Measurements from ENCODE around the gene SHMT2. TPM values are rescaled to one million over a fixed set of nuclear protein-coding genes. Genes with fewer than 3 reads are reported as not detected.

SHMT2 gene
- total RNA-seq, 1 donor from 2014 or later, result 78.7 TPM

DNA sequence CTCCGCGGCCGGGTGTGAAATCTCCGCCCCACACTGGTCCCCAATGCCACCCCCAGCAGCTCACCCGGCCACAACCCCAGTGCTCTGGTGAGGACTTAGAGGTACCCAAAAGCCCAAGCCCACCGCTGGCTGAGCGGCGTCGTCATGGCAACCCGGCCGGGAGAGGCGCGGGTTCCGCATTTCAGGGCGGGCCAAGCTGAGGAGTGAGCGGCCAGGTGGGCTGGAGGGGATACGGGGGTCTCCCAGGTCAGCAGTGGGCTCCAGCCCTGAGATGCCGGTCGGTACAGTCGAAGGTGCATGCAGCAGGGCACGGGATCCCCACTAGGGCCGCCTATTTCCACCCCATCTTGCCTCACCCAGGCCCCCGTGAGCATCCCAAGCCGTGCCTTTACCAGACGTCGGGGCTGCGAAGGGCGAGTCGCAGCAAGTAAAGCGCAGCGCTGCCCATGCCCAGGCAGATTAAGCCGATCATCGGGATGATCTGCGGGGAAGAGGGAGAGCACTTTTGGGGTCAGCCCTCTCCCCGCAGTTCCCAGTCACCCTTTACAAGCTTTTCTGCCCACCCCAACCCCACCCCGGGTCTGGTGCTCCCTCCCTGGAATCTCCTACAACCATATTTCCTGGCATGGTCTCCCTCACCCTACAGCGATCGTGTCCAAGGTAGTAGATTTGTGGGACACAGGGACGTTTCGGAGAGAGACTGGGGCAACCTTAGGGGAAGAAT is 6.9 kb downstream of the SHMT2 start:
- no peak for DNase-seq (ENCODE audit: low spot score in 2 of 2, unreplicated experiment in 2 of 2)
- Mint-ChIP-seq H3K4me3 (no peak overlapping the region), H3K36me3 (peaks cover 26% of the 10 kb centered on the region), H3K9me3 (no peaks in the 10 kb centered on the region), H3K27ac (no peak overlapping the region), H3K27me3 (ENCODE audit: low read depth) (peaks cover 70% of the 10 kb centered on the region), H3K4me1 (peaks cover 31% of the 10 kb centered on the region)
- TF ChIP-seq, protein P1, sequence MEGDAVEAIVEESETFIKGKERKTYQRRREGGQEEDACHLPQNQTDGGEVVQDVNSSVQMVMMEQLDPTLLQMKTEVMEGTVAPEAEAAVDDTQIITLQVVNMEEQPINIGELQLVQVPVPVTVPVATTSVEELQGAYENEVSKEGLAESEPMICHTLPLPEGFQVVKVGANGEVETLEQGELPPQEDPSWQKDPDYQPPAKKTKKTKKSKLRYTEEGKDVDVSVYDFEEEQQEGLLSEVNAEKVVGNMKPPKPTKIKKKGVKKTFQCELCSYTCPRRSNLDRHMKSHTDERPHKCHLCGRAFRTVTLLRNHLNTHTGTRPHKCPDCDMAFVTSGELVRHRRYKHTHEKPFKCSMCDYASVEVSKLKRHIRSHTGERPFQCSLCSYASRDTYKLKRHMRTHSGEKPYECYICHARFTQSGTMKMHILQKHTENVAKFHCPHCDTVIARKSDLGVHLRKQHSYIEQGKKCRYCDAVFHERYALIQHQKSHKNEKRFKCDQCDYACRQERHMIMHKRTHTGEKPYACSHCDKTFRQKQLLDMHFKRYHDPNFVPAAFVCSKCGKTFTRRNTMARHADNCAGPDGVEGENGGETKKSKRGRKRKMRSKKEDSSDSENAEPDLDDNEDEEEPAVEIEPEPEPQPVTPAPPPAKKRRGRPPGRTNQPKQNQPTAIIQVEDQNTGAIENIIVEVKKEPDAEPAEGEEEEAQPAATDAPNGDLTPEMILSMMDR (IDR thresholded peaks at IDR 0.05; ENCODE audit: unreplicated experiment), result no peak

DNA sequence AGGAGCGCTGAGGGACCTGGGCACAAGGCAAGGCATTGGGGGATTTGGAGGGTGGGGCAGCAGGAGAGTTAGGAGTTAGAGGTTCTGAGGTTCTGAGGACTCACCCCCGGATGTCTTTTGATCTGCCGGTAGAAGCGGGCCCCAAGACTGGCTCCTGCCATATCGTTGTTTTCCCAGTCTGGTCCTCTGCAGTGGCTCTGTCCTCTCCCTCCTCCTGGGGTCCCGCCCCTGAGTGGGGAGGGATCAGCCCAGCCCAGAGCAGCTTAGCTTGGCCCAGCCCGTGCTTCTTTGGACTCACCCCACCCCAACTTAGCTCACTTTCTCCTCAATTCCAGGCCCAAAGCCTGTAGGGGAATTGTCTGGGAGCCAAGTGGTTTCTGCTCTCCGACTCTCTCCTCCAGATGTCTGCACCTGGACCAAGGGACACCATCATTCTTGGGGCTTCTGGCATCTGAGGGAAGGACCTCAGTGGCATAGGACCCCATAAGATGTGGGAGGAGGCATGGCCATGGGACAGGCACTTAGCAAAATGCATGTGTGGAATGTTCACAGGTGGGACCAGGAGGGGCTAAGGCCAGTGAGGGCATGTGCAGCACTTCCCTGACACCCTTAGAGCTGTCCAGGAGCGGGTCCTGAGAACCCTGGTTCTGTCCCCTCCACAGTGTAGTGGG is 7.5 kb downstream of the SHMT2 start:
- H3K9me3 Mint-ChIP-seq, result no peaks in the 10 kb centered on the region
- TF ChIP-seq, protein P1 (IDR thresholded peaks at IDR 0.05; ENCODE audit: unreplicated experiment), result no peak
- peak overlapping the region; percentile 59 for H3K4me3 Mint-ChIP-seq
- no peak overlapping the region for H3K27ac Mint-ChIP-seq
- H3K4me1 Mint-ChIP-seq, result peaks cover 38% of the 10 kb centered on the region
- DNase-seq (ENCODE audit: low spot score in 2 of 2, unreplicated experiment in 2 of 2), result no peak
- H3K27me3 Mint-ChIP-seq (ENCODE audit: low read depth), result peaks cover 77% of the 10 kb centered on the region
- H3K36me3 Mint-ChIP-seq, result peaks cover 20% of the 10 kb centered on the region

DNA sequence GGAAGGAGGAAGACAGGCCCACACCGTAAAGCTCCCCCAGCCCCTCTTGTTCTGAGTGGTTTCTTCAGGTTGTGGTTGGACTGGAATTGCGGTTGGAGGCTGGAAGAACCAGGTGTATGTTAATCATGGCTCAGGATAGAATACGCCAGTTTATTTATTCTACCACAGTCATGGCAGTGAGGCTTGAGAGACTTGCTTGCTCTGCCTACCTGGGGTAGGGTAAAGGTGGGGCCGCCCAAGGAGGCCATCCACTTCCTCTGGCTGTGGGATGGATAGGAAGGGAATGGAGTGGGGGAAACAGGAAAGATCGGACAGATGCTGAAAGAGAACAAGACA is 8.1 kb downstream of the SHMT2 start:
- Mint-ChIP-seq H3K36me3 (peaks cover 17% of the 10 kb centered on the region), H3K4me1 (peaks cover 40% of the 10 kb centered on the region), H3K27ac (no peak overlapping the region), H3K9me3 (no peaks in the 10 kb centered on the region), H3K4me3 (peak overlapping the region; percentile 59), H3K27me3 (ENCODE audit: low read depth) (peaks cover 82% of the 10 kb centered on the region)
- DNase-seq (ENCODE audit: low spot score in 2 of 2, unreplicated experiment in 2 of 2), result no peak
- TF ChIP-seq, protein P1 (IDR thresholded peaks at IDR 0.05; ENCODE audit: unreplicated experiment), result no peak

DNA sequence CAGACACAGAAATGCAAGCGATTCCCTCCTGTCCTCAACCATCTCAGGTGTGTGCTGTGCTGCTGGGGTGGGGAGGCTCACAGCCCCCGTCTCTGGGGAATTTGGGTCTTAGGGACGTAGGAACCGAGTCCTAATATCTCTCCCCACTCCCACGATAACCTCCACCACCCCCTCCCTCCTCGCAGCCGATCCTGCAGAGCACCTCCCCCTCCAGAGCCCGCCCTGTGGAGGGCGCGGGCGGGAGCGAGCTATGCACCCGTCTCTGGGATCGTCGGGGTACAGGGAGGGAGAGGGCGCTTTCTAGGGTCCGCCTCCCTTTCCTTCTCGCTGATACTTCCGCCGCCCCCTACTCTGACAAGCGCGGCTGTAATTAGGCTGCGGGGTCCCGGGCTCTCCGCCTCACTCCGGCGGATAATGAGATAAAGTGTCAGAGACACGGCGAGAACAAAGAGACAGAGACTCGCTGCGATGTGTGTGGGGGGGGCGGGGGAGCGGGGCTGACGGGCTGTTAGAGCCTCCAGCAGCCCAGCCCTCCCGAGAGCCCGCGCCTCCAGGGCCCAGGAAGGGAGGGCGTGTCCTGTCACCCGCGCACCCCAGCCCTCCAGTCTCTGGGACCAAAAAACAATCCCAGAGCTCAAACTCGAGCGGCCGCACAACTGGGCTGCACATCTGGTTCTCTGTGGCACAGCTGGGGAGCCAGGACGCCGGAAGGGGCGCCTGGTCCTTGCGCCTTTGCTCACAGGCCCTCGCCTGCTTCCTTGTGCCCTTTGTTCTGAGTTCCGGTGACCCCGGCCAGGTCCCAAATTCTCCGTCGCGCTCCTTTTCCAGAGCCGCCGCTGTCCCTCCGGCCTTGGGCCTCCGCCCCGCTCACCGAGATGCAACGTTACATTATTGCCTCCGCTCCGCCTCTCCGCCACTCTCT is 8.7 kb downstream of the SHMT2 start:
- no peak overlapping the region for H3K27ac Mint-ChIP-seq
- no peaks in the 10 kb centered on the region for H3K9me3 Mint-ChIP-seq
- H3K36me3 Mint-ChIP-seq, result peaks cover 13% of the 10 kb centered on the region
- H3K27me3 Mint-ChIP-seq (ENCODE audit: low read depth), result peaks cover 88% of the 10 kb centered on the region
- DNase-seq (ENCODE audit: low spot score in 2 of 2, unreplicated experiment in 2 of 2), result no peak
- H3K4me1 Mint-ChIP-seq, result peaks cover 45% of the 10 kb centered on the region
- H3K4me3 Mint-ChIP-seq, result peak overlapping the region; percentile 78
- TF ChIP-seq, protein P1 (IDR thresholded peaks at IDR 0.05; ENCODE audit: unreplicated experiment), result no peak

DNA sequence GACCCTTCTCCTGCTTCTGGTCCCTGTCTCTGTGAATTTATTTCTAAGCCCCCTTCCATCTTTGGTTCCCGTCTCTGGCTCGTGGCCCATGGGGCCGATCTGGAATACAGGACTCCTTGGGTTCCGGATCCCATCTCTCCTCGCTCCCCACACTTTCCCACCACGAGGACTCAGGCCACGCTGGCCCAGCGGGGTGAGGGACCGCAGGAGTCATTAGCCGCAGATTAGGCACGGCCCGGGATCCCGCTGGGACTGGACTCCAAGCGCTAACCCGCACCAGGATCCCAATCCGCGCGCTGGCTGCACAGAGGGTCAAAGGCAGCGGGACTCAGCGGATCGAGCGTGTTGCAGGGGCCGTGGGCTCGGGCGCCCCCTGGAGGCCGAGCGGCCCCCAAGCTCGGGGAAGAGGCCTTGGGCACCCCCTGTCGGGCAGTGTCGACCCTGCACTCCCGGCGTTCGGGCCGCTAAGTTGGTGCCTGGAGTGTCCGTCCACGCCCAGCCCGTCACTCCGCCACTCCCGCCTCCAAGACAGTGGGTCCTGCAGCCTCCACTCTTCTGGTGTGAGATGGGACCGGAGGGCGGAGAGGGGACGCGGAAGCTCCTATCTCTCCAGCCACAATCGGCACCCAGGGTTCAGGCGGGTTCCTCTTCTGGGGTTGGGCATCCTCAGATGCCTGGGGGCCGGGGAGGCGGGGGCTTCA is 9.5 kb downstream of the SHMT2 start:
- DNase-seq (ENCODE audit: low spot score in 2 of 2, unreplicated experiment in 2 of 2), result peak; percentile 80 to 95
- Mint-ChIP-seq H3K9me3 (no peaks in the 10 kb centered on the region), H3K27me3 (ENCODE audit: low read depth) (peaks cover 96% of the 10 kb centered on the region), H3K36me3 (peaks cover 7% of the 10 kb centered on the region), H3K27ac (no peak overlapping the region), H3K4me1 (peaks cover 48% of the 10 kb centered on the region), H3K4me3 (peak overlapping the region; percentile 78)
- TF ChIP-seq, protein P1 (IDR thresholded peaks at IDR 0.05; ENCODE audit: unreplicated experiment), result peak; percentile 100
